ENCODE results near the gene ANKLE2.

DNA sequence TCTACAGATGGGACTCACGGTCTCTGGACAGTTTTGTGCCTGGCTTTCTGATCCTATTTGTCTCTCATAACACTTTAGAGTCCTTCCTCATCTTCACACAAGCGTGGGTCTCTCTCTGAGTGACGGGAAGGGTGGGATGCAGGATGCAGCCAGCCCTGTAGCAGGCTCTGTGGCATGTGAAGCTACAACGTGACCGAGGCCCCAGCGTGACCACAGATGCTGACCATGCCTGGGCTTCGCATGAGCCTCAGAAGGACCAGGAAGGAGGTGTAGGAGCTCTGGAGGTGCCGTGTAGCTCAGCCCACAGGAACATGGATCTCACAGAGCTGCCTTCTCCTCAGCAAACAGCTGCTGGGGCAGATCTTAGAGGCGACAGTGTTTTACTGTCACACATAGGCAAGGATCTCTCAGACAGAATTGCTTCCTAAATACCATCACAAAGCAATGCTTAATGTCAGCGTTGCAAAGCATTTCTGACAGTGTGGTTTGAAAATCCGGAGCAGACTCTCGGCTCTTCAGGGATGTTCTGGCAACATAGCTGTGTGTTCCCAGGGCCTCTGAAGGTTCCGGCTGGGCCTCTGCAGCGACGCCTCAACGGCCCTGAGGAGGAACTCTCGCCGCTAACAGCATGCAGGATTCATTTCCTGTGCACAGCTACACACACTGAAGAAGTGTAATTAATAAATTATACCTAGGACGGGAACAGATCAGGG is 21.9 kb downstream of the ANKLE2 start:
- no peak for TF ChIP-seq POLR2A (IDR thresholded peaks at IDR 0.05; ENCODE audit: low read length)
- no peak for TF ChIP-seq GATA1 (IDR thresholded peaks at IDR 0.05; ENCODE audit: low read depth, low read length)

Measured in erythroblast (primary cell).